HG03095 (cell line): ENCODE results near the gene CHST11.

Experiments used
- ATAC-seq: cut with Tn5 transposase; IDR thresholded peaks from one replicate; pipeline ENCODE4 v1.9.1; 2021; ENCODE audit warnings: moderate library complexity; ENCODE audit not compliant: unreplicated experiment

CHST11 gene

DNA sequence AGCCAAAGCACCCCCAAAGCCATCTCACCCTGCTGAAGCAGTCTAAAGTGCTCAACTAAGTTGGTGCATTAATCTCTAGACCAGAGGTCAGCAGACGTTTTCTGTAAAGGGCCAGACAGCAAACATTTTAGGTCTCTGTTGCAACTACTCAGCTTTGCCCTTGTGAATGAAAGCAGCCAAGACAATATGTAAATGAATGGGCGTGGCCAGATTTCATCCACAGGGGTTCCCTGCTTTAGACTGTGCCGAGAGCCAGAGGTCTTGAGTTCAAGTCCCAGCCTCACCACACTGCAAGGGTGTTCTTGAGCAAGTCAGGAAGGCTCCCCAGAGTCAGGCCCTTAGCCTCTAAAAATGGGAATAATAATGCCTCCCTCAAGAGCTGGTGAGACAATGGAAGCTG, 166.2 kb downstream of the CHST11 start:
- ATAC-seq = no peak

DNA sequence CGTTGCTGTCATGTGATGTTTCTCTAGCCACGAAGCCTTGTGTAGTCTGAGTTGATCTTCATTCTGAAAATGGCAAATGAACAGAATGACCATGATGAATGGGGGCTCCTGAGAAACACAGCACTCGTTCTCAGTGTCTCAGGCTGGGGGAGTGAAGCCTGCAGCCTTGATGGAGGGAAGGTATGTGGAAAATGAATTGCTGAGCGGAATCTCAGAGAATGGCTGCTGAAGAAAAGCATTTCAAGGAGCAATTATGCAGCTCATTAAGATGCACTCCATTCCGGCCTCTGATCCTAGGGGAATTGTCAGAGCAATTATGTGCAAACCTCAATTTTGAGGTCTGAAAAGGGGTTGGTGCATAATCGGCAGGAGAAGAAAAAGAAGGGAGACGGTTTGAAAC, 167.1 kb downstream of the CHST11 start:
- no peak for ATAC-seq

DNA sequence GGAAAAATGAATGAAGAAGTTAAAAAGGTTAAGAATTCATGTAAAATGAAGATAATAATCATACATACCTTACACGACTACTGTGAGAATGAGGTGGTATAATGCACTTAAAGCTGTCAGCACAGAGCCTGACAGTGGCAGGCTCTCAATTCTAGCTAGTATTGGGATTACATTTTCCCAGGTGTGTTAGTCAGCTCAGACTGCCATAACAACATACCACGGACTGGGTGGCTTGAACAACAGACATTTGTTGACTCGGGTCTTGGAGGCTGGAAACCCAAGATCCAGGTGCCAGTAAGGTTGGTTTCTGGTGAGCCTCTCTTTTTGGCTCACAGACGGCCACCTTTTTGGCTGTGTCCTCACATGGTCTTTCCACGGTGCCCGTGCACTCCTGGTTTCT, 167.8 kb downstream of the CHST11 start:
- no peak for ATAC-seq

DNA sequence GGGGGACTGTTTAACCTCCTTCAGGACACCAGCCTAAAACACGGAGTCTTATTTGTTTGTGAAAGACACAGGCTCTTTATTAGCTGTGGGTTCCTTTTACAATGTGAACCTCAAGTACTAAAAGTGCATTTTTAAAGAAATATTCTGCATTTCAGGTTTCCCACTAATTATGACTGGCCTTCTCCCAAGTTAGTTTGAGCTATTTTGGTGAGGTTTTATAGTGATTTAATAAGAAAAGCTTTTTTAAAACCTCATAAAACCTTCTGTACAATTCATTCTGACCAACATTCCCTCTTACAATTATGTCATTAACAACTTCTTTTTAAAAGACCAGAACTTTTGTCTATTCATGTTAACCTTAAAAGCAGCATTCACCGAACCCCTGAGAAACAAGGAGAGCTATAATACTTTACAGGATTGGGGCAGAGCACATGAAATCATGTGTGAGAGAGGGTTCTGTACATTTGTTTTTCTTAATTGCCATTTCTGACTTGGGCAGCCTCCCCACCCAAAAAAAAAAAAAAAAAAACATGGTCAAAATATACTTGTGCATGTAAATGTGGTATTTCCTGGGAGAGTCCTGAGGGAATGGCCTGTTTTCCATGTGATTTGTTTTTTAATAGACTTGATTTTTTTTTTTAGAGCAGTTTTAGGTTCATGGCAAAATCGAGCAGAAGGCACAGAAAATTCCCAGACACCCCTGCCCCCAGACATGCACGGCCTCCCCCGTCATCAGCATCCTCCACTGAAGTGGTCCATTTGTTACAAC, 169.5 kb downstream of the CHST11 start:
- no peak for ATAC-seq

DNA sequence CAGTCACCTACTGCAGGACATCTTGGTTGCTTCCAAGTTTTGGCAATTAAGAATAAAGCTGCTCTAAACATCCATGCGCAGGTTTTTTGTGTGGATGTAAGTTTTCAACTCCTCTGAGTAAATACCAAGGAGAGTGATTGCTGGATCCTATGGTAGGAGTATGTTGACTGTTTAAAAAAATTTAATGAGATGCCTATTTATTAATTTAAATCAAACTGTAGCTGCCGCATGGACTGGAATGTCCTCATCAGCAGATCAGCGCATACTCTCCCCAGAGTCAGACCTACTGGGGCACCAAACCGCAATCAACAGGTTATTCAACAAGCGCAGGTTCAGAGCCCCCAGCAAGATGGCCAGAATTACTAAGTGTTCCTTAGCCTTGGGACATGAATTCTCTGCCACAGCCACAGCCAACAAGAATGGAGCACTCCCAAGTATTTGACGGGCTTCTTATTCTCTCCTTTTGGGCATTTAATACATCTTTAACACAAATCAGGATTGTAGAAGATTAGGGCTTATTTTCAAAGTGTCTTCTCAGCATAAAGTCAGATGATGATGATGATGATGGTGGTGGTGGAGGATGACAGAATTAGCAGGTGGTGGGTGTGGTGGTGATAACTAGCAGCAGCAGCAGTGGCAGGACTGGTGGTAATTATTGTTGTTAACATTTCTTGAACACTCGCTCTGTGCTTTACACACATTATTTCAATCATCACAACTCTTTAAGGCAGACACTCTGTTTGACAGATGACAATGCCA, 170.7 kb downstream of the CHST11 start:
- ATAC-seq = no peak

DNA sequence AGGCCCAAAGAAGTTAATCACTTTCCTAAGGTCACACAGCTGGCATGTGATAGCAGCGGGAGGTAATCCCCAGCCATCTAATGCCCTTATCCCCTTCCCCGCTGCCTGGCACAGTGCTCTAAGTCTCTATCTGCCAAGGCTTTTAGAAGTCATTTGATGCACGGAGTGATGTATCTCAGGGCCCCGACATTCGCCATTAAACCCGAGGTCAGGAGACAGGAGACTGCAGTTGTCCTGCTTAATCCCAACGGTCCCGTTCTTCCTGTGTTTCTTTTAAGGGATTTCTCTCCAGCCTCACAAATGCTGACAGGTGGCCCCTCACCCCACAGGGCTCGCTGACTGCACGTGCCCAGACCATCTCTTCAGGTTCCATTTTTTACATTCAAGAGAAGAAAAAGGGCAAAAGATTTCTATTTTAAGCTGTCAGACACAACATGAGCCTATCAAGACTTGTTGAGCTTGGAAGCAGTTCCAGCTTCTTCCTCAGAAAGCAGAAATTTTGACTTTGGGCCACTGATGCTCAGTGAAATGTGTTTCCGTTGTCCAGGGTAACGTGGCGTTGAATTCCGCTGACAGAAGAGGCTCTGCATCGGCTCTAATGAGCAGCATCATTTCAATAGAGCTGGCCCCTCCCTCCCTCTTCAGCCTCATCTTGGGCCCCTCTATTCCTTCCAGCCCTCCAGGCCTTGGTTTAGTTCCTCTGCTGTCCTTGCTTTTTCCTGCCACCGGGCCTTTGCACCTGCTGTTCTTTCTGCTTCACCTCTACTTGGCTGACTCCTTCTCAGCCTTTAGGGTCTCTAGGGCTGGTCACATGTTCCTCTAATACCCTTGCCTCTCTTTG, 171.5 kb downstream of the CHST11 start:
- no peak for ATAC-seq

DNA sequence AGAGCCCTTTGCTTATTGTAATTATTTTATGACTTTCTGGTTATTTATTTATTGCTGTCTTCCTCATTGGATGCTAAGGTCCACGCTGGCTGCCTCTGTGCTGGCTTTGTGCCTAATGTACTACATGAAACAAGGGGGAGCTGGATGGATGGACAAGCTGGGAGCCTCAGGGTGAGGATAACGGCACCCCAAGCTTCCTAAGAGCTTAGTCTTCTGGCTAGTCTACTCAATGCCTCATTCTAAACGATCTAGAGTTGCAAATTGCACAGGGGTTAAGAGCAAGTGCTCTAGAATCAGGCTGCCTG, 172.0 kb downstream of the CHST11 start:
- no peak for ATAC-seq

DNA sequence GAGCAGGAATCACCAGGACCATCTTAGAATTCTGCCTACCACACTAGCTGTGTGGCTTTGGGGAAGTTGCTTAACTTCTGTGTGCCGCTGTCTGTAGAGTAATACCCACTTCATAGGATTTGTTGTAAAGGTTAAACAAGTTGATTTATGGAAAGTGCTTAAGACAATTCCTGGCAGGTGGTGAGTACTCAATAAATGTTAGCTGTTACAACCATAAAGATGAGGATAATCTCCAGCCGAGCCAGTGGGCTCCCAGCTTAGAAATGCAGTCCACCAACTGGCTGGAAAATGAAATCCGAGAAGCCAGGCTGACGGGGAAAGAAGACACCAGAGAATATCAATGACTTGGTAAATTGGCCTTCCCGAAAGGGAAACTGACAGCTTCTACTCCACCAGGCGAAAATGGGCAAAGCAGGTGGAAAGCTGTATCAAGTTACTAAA, 173.5 kb downstream of the CHST11 start:
- ATAC-seq = no peak

DNA sequence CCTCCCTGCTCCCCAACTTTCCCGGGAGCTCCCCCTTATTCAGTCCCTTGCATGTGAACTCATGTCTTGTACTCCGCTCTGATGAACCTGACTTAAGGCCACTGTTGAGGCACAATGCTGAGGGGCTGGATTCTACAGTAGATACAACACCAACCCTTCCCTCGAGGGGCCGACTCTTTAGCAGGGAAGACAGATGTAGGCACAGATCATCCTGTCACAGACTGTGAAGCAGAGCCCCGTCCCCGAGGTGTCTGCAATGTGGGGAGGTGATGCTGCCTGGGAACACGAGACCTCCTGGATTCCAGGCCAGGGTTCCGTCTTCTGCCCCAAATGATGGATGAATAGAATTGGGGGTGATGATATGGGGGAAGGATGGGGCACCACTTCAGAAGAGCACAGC, 175.1 kb downstream of the CHST11 start:
- ATAC-seq = no peak

DNA sequence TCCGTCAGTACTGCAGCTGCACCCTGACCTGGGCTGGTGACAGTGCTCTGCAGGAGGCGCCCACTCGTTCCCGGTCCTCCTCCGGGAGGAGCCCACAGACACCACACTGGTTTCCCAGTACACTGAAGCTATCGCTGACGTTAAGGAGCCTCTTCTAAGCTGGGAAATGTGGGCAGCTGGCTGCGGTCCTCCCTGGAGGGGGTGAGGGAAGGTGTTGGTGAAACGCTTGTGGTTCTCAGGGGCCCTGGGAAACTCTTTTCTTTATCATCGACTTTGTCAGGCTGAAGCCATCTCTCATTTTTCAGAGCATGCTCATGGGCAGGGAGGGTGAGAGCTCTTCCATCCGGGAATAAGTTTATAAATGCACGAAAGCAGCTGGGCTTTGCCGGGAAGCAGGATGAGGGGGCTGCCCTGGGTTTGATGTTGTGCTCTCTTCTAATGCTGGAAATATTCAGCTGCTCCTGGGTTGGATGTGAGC, 176.0 kb downstream of the CHST11 start:
- ATAC-seq = no peak

DNA sequence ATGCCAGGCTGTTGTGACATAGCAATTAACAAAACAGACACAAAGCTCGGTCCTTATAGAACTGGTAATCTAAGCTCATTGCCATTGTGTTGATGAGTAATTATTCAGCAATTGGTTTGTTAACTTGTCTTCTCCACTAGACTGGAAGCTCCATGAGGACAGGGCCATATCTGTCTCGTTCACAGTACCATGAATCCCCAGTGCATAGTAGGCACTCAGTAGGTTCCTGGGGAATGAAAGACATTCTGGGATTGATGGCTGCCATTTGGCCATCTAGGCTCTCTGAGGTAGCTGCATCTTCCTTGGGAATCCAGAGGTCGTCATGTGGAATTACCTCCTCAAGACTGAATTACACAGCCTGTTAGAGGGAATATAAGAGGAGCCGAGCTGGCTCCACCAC, 177.3 kb downstream of the CHST11 start:
- ATAC-seq = no peak

DNA sequence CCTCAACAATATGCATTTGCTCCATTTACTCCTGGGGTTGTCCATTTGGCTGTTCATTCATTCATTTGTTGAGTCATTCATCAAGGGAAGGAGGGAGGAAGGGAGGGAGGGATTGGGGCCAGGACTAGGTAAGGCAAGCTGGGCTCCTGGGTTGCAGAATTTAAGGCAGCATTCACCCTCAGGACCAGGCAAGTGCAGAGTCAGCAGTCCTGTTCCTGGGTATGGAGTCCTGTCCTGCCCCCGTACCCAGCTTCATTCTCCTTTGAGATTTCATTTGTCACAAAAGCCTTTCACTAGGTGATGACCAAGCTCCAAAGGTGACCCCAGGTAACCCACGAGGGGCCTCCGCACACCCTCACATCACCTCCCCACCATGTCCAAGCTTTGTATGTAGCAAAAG, 178.1 kb downstream of the CHST11 start:
- no peak for ATAC-seq

DNA sequence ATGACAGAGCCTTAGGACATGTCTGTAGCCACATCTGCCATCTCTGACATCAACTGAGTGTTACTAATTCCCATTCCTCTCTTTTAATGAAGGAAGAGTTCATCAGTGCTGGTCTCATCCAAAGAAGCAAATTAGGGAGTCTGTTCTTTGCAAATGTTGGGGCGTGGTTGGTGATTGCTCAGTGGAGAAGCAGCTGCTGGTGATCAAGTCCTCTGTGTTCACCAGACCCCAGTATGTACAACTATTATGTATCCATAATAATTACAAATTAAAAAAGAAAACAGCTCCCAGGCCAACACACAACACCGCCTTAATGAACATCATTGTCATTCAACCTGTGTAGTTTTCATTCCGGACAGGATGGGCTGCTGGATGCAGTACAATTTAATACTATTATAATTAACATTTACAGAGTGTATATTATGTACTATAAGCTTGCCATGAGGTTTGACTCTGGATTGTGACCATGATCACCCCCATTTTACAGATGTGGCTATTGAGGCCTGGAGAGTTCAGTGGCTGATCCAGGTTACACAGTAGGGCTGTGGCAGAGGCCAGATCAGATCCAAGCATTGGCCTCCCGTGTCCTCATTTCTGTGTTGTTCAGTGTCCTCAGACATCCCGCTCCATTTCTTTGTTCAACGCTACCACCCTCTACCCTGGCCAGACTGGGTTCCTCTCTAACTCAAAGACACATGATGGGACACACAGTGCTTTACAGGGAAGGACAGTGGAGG, 179.0 kb downstream of the CHST11 start:
- no peak for ATAC-seq

DNA sequence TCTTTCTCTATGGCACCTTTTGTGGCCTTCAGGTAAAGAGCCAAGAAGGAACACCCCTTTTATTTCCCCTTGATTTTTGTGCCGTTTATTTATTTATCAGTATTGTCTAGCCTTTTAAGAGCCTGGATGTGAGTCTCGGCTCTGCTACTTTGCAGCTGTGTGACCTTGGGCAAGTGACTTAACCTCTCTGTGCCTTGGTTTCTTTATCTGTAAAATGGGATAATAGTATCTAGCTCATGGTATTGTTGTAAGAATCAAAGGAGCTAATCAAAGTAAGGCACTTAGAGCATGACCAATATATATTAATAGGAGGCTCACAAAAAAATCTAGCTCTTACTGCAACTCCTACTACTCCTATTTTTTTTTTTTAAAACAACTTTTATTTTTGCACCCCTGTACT, 179.7 kb downstream of the CHST11 start:
- no peak for ATAC-seq

DNA sequence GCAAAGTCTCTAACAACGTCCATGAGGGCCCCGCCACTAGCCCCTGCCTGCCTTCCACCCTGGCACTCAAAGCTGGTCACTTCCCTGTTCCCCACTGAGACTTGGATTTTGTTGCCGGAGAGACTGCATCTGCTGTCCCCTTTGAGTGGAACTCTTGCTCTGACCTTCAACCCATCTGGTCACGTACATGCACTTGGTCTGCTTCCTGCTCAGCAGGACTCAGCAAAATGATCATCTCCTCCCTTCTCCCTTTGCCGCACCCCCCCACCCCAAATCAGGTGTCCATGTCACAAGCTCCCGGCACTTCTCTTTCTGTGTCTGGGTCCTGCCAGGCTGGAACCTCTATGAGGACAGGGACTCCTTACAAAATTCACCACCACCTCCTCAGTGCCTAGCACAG, 180.9 kb downstream of the CHST11 start:
- ATAC-seq = no peak

DNA sequence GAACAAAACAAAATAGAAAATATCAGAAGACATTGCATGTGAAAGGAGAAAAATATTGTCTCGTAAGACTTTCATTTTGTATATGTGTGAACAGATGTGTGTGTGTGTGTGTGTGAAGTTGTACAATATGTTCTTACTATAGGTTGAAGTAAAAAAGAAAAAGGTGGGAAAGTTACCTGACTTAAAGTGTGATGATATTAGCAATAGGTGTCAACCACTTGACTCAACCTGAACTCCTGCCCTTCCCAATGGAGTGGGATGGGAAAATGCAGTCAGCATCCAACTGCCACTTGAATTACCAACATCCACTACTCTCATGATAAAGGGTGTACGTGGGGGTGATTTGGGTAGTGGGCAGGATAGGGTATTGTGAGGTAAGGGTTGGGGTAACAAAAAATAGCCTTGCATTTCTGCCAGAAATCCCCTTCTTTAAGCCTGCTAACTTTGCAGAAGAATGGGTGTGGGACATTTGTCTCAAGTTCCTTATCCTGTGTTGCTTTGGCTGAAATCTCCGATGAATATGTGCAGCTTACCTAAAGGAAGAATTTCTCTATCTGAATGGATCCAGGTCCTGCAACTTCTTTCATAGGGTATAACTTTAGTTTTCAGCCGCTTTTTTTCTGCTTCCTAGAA, 181.6 kb downstream of the CHST11 start:
- ATAC-seq = no peak

DNA sequence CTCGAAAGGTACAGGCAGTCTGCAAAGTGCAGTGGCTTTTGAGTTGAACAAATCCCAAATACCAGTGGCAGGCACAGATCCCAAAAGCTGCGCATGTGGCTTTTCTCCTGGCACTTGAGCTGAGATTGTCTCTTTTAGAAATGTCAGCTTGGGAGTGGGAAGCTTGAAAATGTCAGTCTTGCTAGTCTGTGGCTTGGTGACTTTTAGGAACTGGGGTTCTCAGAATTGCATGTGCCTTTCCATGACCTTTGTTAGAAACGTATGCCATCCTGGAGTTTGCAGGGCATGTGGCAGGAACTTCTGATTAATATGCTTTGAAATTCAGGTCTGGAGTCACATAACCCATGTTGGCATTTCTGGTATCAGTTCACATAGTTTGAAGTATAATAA, 182.1 kb downstream of the CHST11 start:
- ATAC-seq = no peak

DNA sequence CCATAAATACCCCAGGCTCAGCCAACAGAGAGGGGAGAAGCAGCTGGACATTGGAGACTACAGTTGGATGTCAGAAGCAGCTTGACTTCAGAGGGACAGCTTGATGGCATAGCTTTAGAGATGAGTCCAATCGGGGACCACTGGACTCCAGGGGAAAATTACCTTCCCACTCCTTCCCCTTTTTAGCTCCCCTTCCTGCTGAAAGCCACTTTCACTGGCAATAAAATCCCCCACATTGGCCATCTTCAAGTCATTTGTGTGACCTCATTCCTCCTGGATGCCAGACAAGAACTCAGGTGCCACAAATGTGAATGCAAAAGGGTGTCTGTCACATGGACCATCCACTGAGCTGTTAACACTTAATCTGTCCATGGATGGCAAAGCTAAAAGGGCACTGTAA, 184.2 kb downstream of the CHST11 start:
- ATAC-seq = no peak

DNA sequence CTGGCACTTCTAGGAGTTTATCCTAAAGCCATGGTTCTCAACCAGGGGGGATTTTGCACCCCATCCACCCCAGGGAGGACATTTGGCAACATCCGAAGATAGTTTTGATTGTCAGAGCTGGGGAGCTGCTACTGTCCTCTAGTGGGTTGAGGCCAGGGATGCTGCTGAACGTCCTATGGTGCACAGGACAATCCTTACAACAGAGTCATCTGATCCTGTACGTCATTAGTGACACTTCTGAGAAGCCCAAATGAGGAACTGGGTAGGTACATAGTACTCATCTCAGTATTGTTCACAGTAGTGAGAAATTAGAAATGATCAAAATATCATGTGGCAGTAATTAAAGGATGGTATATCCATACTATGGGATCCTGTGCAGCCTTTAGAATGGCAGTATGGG, 185.1 kb downstream of the CHST11 start:
- ATAC-seq = peak; percentile 89

DNA sequence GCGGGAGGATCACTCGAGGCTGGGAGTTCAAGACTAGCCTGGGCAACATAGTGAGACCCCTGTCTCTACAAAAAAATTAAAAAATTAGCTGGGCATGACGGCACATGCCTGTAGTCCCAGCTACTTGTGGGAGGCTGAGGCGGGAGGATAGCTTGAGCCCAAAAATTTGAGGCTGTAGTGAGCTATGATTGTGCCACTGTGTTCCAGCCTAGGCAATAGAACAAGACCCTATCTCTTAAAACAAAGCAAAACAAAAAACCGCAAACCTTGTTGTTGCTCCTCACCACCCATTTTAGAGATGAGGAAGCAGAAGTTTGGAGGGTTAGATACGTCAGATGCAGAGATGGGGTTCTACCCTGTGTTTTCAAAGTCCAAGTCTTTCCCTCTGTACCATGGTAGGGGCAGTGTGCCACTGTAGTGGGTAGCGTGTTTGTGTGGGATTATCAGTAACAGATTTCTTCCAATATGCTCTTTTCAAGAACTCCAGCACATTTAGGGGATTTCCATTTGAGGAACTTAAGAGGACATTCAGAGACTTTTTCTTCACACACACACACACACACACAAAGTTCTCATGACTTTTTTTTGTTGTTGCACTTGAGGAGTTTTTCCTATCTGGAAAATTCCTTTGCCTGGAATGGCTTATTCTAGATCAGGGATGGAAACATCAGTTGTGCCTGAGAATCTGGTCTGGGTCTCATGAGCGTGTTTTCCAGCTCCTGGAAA, 186.5 kb downstream of the CHST11 start:
- ATAC-seq = no peak
